Measurements from ENCODE around the gene SYNGR2. TPM values are rescaled to one million over a fixed set of nuclear protein-coding genes. Genes with fewer than 3 reads are reported as not detected.

Gene SYNGR2
- total and polyA plus RNA-seq, 2 of the 8 experiments (the other 6 are each of a cell fraction or from before 2014, with no cell fraction given) = 50.0 to 139 TPM

DNA sequence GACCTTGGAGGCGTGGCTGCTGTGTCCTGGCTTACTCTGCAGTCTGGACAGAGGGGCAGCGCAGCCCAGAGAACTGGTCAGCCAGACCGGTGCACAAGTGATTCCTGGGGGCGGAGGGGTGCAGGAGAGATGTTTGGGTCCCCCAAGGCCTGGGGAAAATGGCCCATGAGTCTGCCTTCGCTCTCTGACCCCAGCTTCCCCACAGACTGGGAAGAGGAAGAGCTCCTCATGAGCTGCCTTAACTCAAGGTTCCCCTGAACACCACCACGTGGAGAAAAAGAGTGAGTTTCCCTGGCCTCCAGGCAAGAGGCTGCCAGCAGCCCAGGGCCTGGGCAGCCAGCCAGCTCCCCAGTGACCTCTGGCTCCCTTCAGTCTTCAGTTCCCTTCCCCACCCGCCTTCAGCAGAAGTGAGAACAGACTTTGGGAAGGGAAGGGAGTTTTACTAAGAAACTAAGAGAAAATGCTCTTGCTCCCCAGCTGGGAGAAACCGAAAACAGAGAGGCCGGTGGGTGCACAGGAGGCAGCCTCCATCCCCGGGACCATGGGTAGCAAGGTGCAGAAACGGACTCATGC, 24.1 kb upstream of the SYNGR2 start (continued):
- TF ChIP-seq MAFK (IDR thresholded peaks at IDR 0.05; ENCODE audit: low read depth, low read length) = no peak
- TF ChIP-seq POU5F1 (IDR thresholded peaks at IDR 0.05; ENCODE audit: low read depth, low read length) = no peak
- TF ChIP-seq CHD2 (IDR thresholded peaks at IDR 0.05; ENCODE audit: low read length) = no peak
- no peak for TF ChIP-seq EZH2 (IDR thresholded peaks at IDR 0.05; ENCODE audit: low read depth, low read length, severe bottlenecking)
- no peak for TF ChIP-seq ASH2L (IDR thresholded peaks at IDR 0.05; ENCODE audit: low read length)
- TF ChIP-seq TBP (IDR thresholded peaks at IDR 0.05; ENCODE audit: low read depth, low read length) = no peak

All from H1 (cell line).